ENCODE results near the gene ADAM15.

Gene ADAM15

DNA sequence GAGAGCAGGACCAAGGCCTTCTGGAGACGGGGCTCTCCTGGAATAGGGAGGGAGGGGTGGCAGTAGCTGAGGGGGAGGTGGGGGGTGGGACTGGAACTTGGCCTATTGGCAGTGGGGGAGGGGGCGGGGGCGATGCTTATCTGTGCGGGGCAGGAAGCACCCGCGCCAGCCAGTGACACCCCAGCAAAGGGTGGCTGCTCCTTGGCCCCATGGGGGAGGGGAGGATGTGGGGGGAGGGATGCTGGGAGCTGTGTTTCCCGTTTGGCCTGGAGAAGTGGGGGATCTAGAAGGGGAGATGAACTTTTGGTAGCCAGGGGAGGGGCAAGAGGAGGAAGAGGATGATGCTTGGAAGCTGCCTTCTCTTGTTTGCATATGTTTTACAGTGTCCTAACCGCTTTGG lies 37.5 kb upstream of the ADAM15 start:
- no peak overlapping the region for H3K4me3 ChIP-seq (ENCODE audit: low read depth, low read length)
- no peaks in the 10 kb centered on the region for H3K27me3 ChIP-seq (ENCODE audit: control insufficient read depth, insufficient read depth, low read length)
- H3K36me3 ChIP-seq (ENCODE audit: control insufficient read depth, insufficient read depth, low read length), result peaks cover 38% of the 10 kb centered on the region
- no peak overlapping the region for H3K27ac ChIP-seq (ENCODE audit: low read depth, low read length)
- H3K9me3 ChIP-seq (ENCODE audit: control insufficient read depth, insufficient read depth, low read length), result no peaks in the 10 kb centered on the region
- no peak overlapping the region for H3K9ac ChIP-seq (ENCODE audit: low read depth, low read length)
- peaks cover 32% of the 10 kb centered on the region for H3K4me1 ChIP-seq (ENCODE audit: control insufficient read depth, insufficient read depth, low read length)

DNA sequence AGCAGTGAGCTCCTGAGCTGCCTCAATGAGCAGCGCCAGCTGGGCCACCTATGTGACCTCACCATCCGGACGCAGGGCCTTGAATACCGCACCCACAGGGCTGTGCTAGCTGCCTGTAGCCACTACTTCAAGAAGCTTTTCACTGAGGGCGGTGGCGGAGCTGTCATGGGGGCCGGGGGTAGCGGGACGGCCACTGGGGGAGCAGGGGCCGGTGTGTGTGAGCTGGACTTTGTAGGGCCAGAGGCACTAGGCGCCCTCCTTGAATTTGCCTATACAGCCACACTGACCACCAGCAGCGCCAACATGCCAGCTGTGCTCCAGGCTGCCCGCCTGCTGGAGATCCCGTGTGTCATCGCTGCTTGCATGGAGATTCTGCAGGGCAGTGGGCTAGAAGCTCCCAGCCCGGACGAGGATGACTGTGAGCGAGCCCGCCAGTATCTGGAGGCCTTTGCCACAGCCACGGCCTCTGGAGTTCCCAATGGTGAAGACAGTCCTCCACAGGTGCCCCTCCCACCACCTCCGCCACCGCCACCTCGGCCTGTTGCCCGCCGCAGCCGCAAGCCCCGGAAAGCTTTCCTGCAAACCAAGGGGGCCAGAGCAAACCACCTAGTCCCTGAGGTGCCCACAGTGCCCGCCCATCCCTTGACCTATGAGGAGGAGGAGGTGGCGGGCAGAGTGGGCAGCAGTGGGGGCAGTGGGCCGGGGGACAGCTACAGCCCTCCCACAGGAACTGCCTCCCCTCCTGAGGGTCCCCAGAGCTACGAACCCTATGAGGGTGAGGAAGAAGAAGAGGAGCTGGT lies 36.2 kb upstream of the ADAM15 start:
- no peaks in the 10 kb centered on the region for H3K9me3 ChIP-seq (ENCODE audit: control insufficient read depth, insufficient read depth, low read length)
- H3K27me3 ChIP-seq (ENCODE audit: control insufficient read depth, insufficient read depth, low read length), result no peaks in the 10 kb centered on the region
- H3K4me1 ChIP-seq (ENCODE audit: control insufficient read depth, insufficient read depth, low read length), result peaks cover 30% of the 10 kb centered on the region
- H3K4me3 ChIP-seq (ENCODE audit: low read depth, low read length), result no peak overlapping the region
- H3K9ac ChIP-seq (ENCODE audit: low read depth, low read length), result no peak overlapping the region
- H3K27ac ChIP-seq (ENCODE audit: low read depth, low read length), result no peak overlapping the region
- H3K36me3 ChIP-seq (ENCODE audit: control insufficient read depth, insufficient read depth, low read length), result peaks cover 38% of the 10 kb centered on the region

DNA sequence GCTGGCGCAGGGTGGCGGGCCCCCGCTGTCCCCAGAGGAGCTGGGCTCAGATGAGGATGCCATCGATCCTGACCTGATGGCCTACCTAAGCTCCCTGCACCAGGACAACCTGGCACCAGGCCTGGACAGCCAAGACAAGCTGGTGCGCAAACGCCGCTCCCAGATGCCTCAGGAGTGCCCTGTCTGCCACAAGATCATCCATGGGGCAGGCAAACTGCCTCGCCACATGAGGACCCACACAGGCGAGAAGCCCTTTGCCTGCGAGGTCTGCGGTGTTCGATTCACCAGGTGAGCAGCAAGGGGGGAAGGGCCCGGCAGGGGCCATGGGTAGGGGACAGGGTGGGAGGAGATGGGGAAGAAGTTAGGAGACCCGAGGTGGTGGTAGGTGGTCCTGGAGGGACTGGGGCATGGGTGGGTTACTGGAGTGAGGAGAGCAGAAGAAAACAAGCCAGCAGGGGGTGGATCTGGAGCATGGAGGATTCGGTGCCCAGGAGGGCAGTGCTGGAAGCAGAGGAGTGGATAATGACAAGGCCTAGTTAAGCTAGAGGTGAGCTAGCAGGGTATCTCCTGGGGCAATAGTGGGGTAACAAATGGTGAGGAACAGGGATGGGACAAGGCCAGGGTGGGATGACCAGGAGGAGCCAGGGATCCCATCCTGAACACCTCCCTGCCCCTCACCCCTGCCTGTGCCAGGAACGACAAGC lies 35.4 kb upstream of the ADAM15 start:
- no peak overlapping the region for H3K9ac ChIP-seq (ENCODE audit: low read depth, low read length)
- H3K4me1 ChIP-seq (ENCODE audit: control insufficient read depth, insufficient read depth, low read length), result peaks cover 28% of the 10 kb centered on the region
- no peak overlapping the region for H3K4me3 ChIP-seq (ENCODE audit: low read depth, low read length)
- no peaks in the 10 kb centered on the region for H3K27me3 ChIP-seq (ENCODE audit: control insufficient read depth, insufficient read depth, low read length)
- no peaks in the 10 kb centered on the region for H3K9me3 ChIP-seq (ENCODE audit: control insufficient read depth, insufficient read depth, low read length)
- no peak overlapping the region for H3K27ac ChIP-seq (ENCODE audit: low read depth, low read length)
- H3K36me3 ChIP-seq (ENCODE audit: control insufficient read depth, insufficient read depth, low read length), result peaks cover 38% of the 10 kb centered on the region

DNA sequence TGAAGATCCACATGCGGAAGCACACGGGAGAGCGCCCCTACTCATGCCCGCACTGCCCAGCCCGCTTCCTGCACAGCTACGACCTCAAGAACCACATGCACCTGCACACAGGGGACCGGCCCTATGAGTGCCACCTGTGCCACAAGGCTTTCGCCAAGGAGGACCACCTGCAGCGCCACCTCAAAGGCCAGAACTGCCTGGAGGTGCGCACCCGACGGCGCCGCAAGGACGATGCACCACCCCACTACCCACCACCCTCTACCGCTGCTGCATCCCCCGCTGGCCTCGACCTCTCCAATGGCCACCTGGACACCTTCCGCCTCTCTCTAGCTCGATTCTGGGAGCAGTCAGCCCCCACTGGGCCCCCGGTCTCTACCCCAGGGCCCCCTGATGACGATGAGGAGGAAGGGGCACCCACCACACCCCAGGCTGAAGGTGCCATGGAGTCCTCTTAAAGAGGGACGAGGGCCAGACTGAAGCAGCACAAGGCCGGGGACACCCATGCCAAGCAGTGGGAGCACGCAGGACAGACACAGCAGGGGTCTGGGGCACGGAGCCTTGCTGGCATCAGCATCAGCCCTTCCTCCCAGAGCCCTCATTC lies 34.8 kb upstream of the ADAM15 start:
- Histone ChIP-seq H3K36me3 (ENCODE audit: control insufficient read depth, insufficient read depth, low read length) (peaks cover 38% of the 10 kb centered on the region), H3K9me3 (ENCODE audit: control insufficient read depth, insufficient read depth, low read length) (no peaks in the 10 kb centered on the region), H3K4me3 (ENCODE audit: low read depth, low read length) (peak overlapping the region; percentile 59; the same call in 1 of the 2 replicates), H3K27me3 (ENCODE audit: control insufficient read depth, insufficient read depth, low read length) (no peaks in the 10 kb centered on the region), H3K4me1 (ENCODE audit: control insufficient read depth, insufficient read depth, low read length) (peaks cover 28% of the 10 kb centered on the region), H3K9ac (ENCODE audit: low read depth, low read length) (0 out of 2 replicates have a peak overlapping the region, but pooled peaks have one; percentile 56), H3K27ac (ENCODE audit: low read depth, low read length) (peak overlapping the region; percentile 89)

DNA sequence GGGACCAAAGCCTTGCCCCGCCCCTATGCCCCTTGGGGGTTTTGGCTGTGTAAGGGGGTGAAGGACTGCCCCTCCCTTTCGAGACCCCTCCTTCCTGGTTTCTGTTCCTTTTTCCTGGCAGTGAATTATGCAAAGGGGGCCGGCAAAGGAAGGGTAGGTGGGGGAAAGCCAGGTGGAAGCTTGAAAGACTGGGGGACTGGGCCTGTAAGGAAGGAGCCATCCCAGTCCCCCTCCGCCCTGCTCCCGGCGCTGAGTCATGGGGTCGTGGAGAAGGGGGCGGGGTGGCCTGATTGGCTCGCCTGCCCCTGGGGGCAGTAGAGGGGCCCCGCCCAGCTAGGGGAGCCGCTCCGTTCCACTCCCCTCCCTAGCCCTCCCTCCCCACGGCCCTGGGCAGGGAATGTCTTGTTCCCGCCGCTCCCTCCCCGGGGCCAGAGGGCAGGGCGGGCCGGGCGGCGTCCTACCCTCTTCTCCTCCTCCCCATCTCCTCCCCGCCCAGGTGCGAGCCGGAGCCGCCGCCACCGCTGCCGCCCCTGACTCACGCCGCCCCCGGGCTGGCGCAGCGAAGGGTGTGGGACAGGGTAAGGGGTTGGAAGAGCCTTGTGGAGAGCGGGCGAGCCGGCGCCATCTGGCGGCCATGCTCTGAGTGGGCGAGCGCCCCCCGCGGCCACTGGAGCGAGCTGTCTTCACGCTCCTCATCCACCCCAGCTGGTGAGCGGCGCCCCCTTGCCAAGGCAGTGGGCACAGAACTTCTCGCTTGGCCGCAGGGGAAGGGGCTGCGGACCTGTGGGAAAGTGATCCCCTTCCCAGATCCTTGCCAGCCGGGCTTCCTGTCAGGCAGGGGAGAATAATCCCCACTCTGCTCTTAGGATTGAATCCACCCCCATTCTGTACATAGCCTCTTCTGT lies 33.8 kb upstream of the ADAM15 start:
- H3K27me3 ChIP-seq (ENCODE audit: control insufficient read depth, insufficient read depth, low read length), result no peaks in the 10 kb centered on the region
- peaks cover 38% of the 10 kb centered on the region for H3K36me3 ChIP-seq (ENCODE audit: control insufficient read depth, insufficient read depth, low read length)
- peaks cover 24% of the 10 kb centered on the region for H3K4me1 ChIP-seq (ENCODE audit: control insufficient read depth, insufficient read depth, low read length)
- no peaks in the 10 kb centered on the region for H3K9me3 ChIP-seq (ENCODE audit: control insufficient read depth, insufficient read depth, low read length)
- H3K4me3 ChIP-seq (ENCODE audit: low read depth, low read length), result peak overlapping the region; percentile 59
- H3K9ac ChIP-seq (ENCODE audit: low read depth, low read length), result peak overlapping the region; percentile 56; the same call in 1 of the 2 replicates
- H3K27ac ChIP-seq (ENCODE audit: low read depth, low read length), result peak overlapping the region; percentile 89

- Histone ChIP-seq H3K9me3 (ENCODE audit: control insufficient read depth, insufficient read depth, low read length) (no peaks in the 10 kb centered on the region), H3K27me3 (ENCODE audit: control insufficient read depth, insufficient read depth, low read length) (no peaks in the 10 kb centered on the region), H3K27ac (ENCODE audit: low read depth, low read length) (no peak overlapping the region), H3K4me3 (ENCODE audit: low read depth, low read length) (peak overlapping the region; percentile 59), H3K36me3 (ENCODE audit: control insufficient read depth, insufficient read depth, low read length) (peaks cover 36% of the 10 kb centered on the region), H3K4me1 (ENCODE audit: control insufficient read depth, insufficient read depth, low read length) (peaks cover 19% of the 10 kb centered on the region), H3K9ac (ENCODE audit: low read depth, low read length) (no peak overlapping the region)
Measured at GRCh38 chr1:155017946-155018316, 33.2 kb upstream of the ADAM15 start.

DNA sequence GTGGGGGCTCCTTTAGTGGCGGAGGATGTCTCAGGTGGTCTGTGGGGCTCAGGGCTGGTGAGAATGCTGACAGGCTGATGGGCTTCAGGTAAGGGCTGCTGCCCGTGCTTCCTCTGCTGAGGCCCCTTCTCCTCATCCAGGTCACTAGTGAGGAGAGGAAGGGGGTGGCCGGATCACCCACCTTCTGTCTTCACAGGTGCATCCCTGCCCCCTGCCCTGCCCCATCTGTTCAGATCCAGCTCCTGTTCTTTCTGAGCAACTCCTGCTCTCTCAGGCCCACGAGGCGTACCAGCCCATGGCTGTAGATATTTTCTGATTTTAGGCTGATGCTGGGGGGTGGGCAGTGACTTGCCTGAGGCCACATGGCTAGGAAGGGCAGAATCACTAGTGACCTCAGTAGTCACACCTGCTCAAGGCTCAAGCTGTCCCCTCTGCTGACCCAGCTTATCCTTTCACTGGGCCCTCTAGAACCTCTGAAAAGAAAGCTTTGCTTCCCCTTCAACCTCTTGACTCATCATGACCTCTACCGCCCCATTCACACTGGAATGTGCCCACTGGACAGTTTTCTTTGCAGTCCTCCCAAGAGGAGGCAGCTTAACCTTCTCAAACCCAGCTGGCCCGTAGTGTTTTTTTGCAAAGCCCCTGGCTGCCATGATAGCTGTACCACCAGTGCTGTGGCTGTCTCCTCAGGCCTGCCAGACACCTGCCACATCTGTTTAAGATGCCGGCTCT lies 32.3 kb upstream of the ADAM15 start:
- H3K9me3 ChIP-seq (ENCODE audit: control insufficient read depth, insufficient read depth, low read length), result no peaks in the 10 kb centered on the region
- no peak overlapping the region for H3K27ac ChIP-seq (ENCODE audit: low read depth, low read length)
- H3K36me3 ChIP-seq (ENCODE audit: control insufficient read depth, insufficient read depth, low read length), result peaks cover 31% of the 10 kb centered on the region

GRCh38 chr1:155019377-155020245 lies 31.5 kb upstream of the ADAM15 start:
- no peaks in the 10 kb centered on the region for H3K9me3 ChIP-seq (ENCODE audit: control insufficient read depth, insufficient read depth, low read length)
- H3K36me3 ChIP-seq (ENCODE audit: control insufficient read depth, insufficient read depth, low read length), result peaks cover 22% of the 10 kb centered on the region
- no peak overlapping the region for H3K4me3 ChIP-seq (ENCODE audit: low read depth, low read length)
- peaks cover 12% of the 10 kb centered on the region for H3K4me1 ChIP-seq (ENCODE audit: control insufficient read depth, insufficient read depth, low read length)
- H3K27ac ChIP-seq (ENCODE audit: low read depth, low read length), result no peak overlapping the region
- H3K9ac ChIP-seq (ENCODE audit: low read depth, low read length), result no peak overlapping the region
- H3K27me3 ChIP-seq (ENCODE audit: control insufficient read depth, insufficient read depth, low read length), result no peaks in the 10 kb centered on the region

More for the DNA sequence above, 32.3 kb upstream of the ADAM15 start:
- Histone ChIP-seq H3K4me1 (ENCODE audit: control insufficient read depth, insufficient read depth, low read length) (peaks cover 14% of the 10 kb centered on the region), H3K9ac (ENCODE audit: low read depth, low read length) (no peak overlapping the region), H3K4me3 (ENCODE audit: low read depth, low read length) (no peak overlapping the region), H3K27me3 (ENCODE audit: control insufficient read depth, insufficient read depth, low read length) (no peaks in the 10 kb centered on the region)

DNA sequence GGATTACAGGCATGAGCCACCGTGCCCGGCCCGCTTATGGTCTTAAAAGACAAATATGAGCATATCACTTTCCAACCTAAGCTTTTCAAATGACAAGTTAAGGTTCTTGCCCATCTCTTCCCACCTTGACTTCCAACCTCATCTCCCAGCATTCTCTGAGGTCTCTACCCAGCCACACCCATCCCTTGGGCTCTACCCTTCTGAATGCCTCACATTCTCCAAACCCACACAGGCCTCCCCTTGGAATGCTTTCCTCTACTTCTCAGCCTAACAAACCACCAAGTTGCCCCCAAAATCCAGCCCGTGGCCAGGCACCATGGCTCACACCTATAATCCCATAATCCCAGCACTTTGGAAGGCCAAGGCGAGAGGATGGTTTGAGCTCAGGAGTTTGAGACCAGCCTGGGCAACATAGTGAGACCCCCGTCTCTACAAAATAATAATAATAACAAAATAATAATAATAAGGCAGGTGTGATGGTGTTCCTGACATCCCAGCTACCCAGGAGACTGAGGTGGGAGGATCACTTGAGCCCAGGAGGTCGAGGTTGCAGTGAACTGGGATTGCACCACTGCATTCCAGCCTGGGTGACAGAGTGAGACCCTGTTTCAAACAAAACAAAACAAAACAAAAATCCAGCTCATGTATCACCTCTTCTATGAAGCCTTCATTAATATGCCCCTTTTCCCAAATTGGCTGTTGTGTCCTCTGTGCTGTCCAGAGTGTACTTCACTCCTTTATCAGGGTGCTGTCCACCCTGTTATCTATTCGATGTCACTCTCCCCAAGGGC lies 28.8 kb upstream of the ADAM15 start:
- H3K36me3 ChIP-seq (ENCODE audit: control insufficient read depth, insufficient read depth, low read length), result no peaks in the 10 kb centered on the region
- H3K9ac ChIP-seq (ENCODE audit: low read depth, low read length), result no peak overlapping the region
- no peaks in the 10 kb centered on the region for H3K27me3 ChIP-seq (ENCODE audit: control insufficient read depth, insufficient read depth, low read length)
- H3K27ac ChIP-seq (ENCODE audit: low read depth, low read length), result no peak overlapping the region
- no peaks in the 10 kb centered on the region for H3K9me3 ChIP-seq (ENCODE audit: control insufficient read depth, insufficient read depth, low read length)
- H3K4me1 ChIP-seq (ENCODE audit: control insufficient read depth, insufficient read depth, low read length), result peaks cover 5% of the 10 kb centered on the region
- H3K4me3 ChIP-seq (ENCODE audit: low read depth, low read length), result no peak overlapping the region

All from HUES48 (cell line).